ENCODE results near the gene MTA2.
"Not testable (repeated sequence)": the region's sequence is repeated elsewhere in the genome, so short reads cannot be mapped to it uniquely, and the experiment has no call there.

The MTA2 gene

DNA sequence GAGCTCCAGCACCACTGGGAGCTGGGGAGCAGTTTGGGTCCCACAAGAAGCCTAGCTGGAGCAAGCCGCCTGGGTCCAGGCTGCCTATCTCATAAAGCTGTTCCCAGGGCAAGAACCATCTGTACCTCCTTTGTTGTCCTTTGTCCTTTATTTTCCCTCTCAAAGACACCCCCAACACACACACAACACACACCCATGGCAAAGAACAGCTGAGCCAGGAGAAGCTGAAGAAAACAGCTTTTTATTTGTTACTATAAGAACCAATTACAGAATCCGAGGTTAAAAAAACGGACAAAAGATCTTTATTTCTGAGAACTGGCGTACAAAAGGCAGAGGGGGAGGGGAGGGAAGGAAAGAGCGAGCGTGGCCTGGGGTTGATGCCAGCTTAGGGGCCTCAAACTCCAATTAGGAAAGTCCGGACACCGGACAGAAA is 8.7 kb downstream of the MTA2 start:
- Histone ChIP-seq H3K4me3 (ENCODE audit: low read depth in 1 of 2, low read length in 2 of 2) (peak overlapping the region in 1 of 2 donors; percentile 75), H3K27me3 (ENCODE audit: control insufficient read depth in 1 of 2, insufficient read depth in 2 of 2, low read length in 2 of 2) (no peaks in the 10 kb centered on the region), H3K27ac (ENCODE audit: low read depth, low read length) (no peak overlapping the region), H3K4me1 (ENCODE audit: control insufficient read depth in 1 of 2, insufficient read depth in 2 of 2, low read length in 2 of 2) (peaks cover 22 to 30% of the 10 kb centered on the region in 2 donors), H3K36me3 (ENCODE audit: control insufficient read depth in 1 of 2, insufficient read depth in 2 of 2, low read length in 2 of 2) (peaks cover 41 to 44% of the 10 kb centered on the region in 2 donors), H3K9me3 (ENCODE audit: control insufficient read depth in 1 of 2, low read length in 2 of 2) (no peaks in the 10 kb centered on the region), H3K9ac (ENCODE audit: low read depth in 1 of 2, low read length in 2 of 2) (peak overlapping the region; percentile 7 to 74)

DNA sequence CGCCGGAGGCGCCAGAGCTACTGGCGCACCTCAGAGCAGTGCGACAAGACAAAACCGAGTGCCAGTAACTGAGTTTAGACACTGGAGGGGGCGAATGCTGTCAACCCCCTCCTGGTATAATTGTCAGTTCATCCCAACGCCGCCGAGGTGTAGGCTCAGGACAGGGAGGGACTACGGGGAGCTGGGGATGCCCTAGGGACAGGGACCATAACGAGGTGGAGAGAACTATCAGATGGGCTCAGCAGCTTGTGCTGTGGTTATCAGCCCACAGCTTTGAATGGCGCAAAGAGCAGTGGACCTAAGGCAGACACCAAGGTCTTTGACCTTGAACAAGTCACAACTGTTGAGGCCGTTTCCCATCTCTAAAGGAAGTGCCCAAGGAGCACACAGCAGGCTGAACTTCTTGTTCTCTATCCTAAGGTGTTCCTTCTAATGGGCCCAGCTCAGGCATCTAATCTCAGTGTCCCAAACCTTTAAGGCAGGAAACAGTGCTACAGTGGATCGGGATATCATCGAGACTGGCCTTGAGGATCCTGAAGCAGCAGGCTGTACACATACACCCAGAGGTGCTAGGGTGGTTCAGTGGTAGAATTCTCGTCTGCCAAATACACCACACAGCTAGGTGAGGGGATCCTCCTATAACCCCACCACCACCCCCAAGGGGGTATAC is 9.4 kb downstream of the MTA2 start:
- peak overlapping the region; percentile 75 to 76 for H3K4me3 ChIP-seq (ENCODE audit: low read depth in 1 of 2, low read length in 2 of 2)
- H3K9ac ChIP-seq (ENCODE audit: low read depth in 1 of 2, low read length in 2 of 2) = peak overlapping the region; percentile 70 to 74
- H3K9me3 ChIP-seq (ENCODE audit: control insufficient read depth in 1 of 2, low read length in 2 of 2) = no peaks in the 10 kb centered on the region
- peak overlapping the region; percentile 86 for H3K27ac ChIP-seq (ENCODE audit: low read depth, low read length)
- peaks cover 34 to 42% of the 10 kb centered on the region in 2 donors for H3K36me3 ChIP-seq (ENCODE audit: control insufficient read depth in 1 of 2, insufficient read depth in 2 of 2, low read length in 2 of 2)
- peaks cover 22 to 30% of the 10 kb centered on the region in 2 donors for H3K4me1 ChIP-seq (ENCODE audit: control insufficient read depth in 1 of 2, insufficient read depth in 2 of 2, low read length in 2 of 2)
- no peaks in the 10 kb centered on the region for H3K27me3 ChIP-seq (ENCODE audit: control insufficient read depth in 1 of 2, insufficient read depth in 2 of 2, low read length in 2 of 2)

DNA sequence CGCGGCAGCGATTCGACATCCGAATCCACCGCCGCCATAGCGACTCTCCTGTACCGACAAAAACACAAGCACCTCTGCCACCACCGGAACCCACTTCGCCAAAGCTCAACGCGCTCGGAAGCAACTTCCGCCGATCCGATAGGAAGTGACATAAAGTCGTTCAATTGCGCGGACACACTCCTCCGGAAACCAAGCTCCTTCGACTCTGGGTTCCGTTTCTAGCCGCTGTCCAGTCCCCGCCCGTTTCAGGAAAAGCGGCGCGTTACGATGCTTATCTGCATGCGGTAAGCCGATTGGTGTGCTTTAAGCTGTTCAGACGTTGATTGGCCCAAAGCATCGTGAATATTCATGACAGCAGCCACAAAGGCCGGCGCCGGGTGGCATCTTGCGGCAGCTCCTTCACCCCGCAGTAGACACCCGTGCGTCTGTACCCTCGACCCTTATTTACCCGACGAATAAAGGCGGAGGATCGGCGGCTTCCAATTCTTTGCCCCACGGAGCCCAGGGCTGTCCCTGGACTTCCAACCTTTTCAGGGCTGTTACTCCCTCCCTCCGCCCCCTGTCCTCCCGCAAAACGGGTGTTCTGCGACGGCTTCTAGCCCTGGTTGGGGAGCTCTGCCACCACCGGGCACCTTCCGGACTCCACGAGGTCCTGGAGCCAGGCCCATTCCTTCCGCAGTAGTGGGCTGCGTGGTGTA is 10.1 kb downstream of the MTA2 start, which contains the start of gene TUT1:
Gene TUT1, minus strand, starts transcription at position 76 of the 698 bp plus-strand sequence. Its CDS starts 38 bp downstream, at position 38.
- H3K27me3 ChIP-seq (ENCODE audit: control insufficient read depth in 1 of 2, insufficient read depth in 2 of 2, low read length in 2 of 2) = no peaks in the 10 kb centered on the region
- no peaks in the 10 kb centered on the region for H3K9me3 ChIP-seq (ENCODE audit: control insufficient read depth in 1 of 2, low read length in 2 of 2)
- H3K27ac ChIP-seq (ENCODE audit: low read depth, low read length) = peak within 1 kb of the TSS; percentile 86
- H3K4me3 ChIP-seq (ENCODE audit: low read depth in 1 of 2, low read length in 2 of 2) = peak within 1 kb of the TSS; percentile 76 to 90
- H3K4me1 ChIP-seq (ENCODE audit: control insufficient read depth in 1 of 2, insufficient read depth in 2 of 2, low read length in 2 of 2) = peaks cover 22 to 30% of the 10 kb centered on the region in 2 donors
- H3K36me3 ChIP-seq (ENCODE audit: control insufficient read depth in 1 of 2, insufficient read depth in 2 of 2, low read length in 2 of 2) = peaks cover 31 to 38% of the 10 kb centered on the region in 2 donors
- H3K9ac ChIP-seq (ENCODE audit: low read depth in 1 of 2, low read length in 2 of 2) = peak within 1 kb of the TSS; percentile 91 to 94

DNA sequence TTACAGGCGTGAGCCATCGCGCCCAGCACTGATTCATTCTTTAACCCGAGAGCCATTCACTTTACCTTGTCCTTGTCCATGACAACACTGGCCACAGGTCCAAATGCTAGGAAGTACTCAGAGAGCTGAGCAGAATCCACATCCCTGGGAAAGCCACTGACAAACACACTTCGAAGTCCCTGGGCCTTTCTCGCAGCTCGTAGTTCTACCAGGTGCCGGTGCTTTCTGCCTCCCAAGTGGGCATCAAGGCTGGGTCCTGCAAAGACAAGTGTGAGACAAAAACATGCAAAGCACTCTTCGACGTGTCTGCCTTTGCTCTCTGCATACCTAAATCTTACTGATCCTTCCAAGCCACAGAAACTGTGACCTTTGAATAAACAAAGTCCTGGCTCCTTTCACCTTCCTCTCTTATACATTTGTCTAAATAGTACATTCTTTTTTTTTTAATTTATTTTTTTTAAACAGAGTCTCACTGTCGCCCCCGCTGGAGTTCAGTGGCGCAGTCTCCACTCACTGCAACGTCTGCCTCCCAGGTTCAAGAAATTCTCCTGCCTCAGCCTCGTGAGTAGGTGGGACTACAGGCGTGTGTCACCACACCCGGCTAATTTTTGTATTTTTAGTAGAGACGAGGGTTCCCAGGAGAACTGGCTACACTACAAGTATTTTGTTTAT is 12.6 kb downstream of the MTA2 start:
- Histone ChIP-seq H3K4me3 (ENCODE audit: low read depth in 1 of 2, low read length in 2 of 2) (no peak overlapping the region), H3K36me3 (ENCODE audit: control insufficient read depth in 1 of 2, insufficient read depth in 2 of 2, low read length in 2 of 2) (peaks cover 9 to 24% of the 10 kb centered on the region in 2 donors), H3K27ac (ENCODE audit: low read depth, low read length) (no peak overlapping the region), H3K9me3 (ENCODE audit: control insufficient read depth in 1 of 2, low read length in 2 of 2) (no peaks in the 10 kb centered on the region), H3K27me3 (ENCODE audit: control insufficient read depth in 1 of 2, insufficient read depth in 2 of 2, low read length in 2 of 2) (no peaks in the 10 kb centered on the region), H3K4me1 (ENCODE audit: control insufficient read depth in 1 of 2, insufficient read depth in 2 of 2, low read length in 2 of 2) (peaks cover 22 to 30% of the 10 kb centered on the region in 2 donors), H3K9ac (ENCODE audit: low read depth in 1 of 2, low read length in 2 of 2) (no peak overlapping the region)

DNA sequence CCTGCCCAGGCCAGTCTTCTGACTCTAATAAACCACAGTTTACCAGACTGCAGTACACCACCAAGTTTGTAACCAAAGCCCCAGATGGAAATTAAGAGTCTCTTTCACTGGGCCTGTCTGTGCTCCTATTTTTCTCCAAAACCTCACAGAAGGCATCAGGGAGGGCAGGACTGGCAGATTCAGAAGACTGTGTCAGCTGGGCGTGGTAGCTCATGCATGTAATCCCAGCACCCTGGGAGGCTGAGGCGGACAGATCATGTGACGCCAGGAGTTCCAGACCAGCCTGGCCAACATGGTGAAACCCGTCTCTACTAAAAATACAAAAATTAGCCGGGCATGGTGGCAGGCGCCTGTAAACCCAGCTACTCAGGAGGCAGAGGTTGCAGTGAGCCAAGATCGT is 16.3 kb downstream of the MTA2 start:
- not testable (repeated sequence) for H3K27ac ChIP-seq (ENCODE audit: low read depth, low read length); H3K9me3 ChIP-seq (ENCODE audit: control insufficient read depth in 1 of 2, low read length in 2 of 2); H3K27me3 ChIP-seq (ENCODE audit: control insufficient read depth in 1 of 2, insufficient read depth in 2 of 2, low read length in 2 of 2); H3K4me1 ChIP-seq (ENCODE audit: control insufficient read depth in 1 of 2, insufficient read depth in 2 of 2, low read length in 2 of 2); H3K9ac ChIP-seq (ENCODE audit: low read depth in 1 of 2, low read length in 2 of 2); H3K4me3 ChIP-seq (ENCODE audit: low read depth in 1 of 2, low read length in 2 of 2)
- H3K36me3 ChIP-seq (ENCODE audit: control insufficient read depth in 1 of 2, insufficient read depth in 2 of 2, low read length in 2 of 2) = peaks cover 6 to 30% of the 10 kb centered on the region in 2 donors

DNA sequence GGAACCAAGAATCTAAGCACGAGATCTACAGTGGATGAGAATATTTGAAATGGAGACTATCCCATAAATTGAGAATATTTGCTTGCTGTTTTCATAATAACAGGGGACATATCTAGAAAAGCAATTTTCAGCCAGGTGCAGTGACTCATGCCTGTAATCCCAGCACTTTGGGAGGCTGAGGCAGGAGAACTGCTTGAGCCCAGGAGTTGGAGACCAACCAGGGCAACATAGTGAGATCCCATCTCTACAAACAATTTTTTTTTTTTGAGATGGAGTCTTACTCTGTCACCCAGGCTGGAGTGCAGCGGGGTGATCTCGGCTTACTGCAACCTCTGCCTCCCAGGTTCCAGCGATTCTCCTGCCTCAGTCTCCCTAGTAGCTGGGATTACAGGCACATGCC is 19.9 kb downstream of the MTA2 start:
- H3K4me3 ChIP-seq (ENCODE audit: low read depth in 1 of 2, low read length in 2 of 2); H3K9ac ChIP-seq (ENCODE audit: low read depth in 1 of 2, low read length in 2 of 2); H3K27me3 ChIP-seq (ENCODE audit: control insufficient read depth in 1 of 2, insufficient read depth in 2 of 2, low read length in 2 of 2); H3K4me1 ChIP-seq (ENCODE audit: control insufficient read depth in 1 of 2, insufficient read depth in 2 of 2, low read length in 2 of 2); H3K27ac ChIP-seq (ENCODE audit: low read depth, low read length); H3K9me3 ChIP-seq (ENCODE audit: control insufficient read depth in 1 of 2, low read length in 2 of 2): not testable (repeated sequence)
- peaks cover 6 to 54% of the 10 kb centered on the region in 2 donors for H3K36me3 ChIP-seq (ENCODE audit: control insufficient read depth in 1 of 2, insufficient read depth in 2 of 2, low read length in 2 of 2)

DNA sequence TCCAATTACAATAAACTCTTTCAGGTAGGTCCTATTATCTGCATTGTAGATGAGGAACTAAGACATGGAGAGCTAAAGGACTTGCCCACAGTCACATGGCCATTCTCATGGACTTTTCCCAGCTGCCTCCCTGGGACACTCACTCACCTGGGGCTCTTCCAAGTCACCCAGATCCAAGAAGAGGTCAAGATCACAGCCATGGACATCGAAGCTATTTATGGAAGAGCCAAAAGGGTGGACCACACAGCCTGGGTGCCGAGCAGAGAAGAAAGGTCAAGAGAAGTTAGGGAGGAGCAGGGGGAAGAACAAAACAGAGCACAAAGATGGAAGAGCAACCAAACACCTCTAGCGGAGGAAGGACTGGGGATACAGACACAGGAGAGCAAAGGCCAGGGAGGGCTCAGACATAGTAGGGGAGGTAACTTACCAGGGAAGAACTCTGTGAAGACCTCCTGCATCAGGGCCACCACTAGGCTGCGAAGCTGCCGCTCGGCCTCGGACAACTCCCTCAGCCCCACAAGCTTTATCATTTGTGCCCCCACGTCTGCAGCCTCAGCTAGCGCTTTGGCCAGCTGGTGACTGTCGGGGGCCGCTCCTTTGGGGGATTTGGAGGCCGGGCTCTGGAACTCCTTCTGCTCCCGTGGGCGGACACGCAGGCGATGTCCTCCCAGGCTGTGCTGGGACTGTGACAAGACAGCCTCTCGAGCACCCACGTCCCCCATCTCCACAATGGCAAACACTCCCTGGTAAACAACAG is 20.5 kb downstream of the MTA2 start:
- Histone ChIP-seq H3K9me3 (ENCODE audit: control insufficient read depth in 1 of 2, low read length in 2 of 2) (no peaks in the 10 kb centered on the region), H3K9ac (ENCODE audit: low read depth in 1 of 2, low read length in 2 of 2) (no peak overlapping the region), H3K27ac (ENCODE audit: low read depth, low read length) (no peak overlapping the region), H3K27me3 (ENCODE audit: control insufficient read depth in 1 of 2, insufficient read depth in 2 of 2, low read length in 2 of 2) (no peaks in the 10 kb centered on the region), H3K4me1 (ENCODE audit: control insufficient read depth in 1 of 2, insufficient read depth in 2 of 2, low read length in 2 of 2) (peaks cover 3 to 5% of the 10 kb centered on the region in 2 donors), H3K36me3 (ENCODE audit: control insufficient read depth in 1 of 2, insufficient read depth in 2 of 2, low read length in 2 of 2) (peaks cover 9 to 57% of the 10 kb centered on the region in 2 donors), H3K4me3 (ENCODE audit: low read depth in 1 of 2, low read length in 2 of 2) (no peak overlapping the region)

DNA sequence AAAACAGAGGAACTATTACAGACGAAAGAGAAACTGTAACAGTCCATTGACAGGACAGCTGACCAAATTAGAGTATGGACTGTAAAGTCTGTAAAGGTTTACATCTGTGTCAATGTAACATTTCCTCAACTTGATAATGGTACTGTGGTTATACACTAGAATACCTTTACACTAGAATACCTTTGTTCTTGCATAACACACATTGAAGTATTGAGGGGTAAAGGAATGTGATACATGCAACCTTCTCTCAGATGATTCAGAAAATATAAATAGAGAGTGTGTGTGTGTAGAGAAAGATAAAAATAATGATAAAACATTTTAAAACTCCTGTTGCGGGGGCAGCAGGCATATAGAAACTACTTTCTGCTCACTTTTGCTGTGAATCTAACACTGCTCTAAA is 22.4 kb downstream of the MTA2 start:
- Histone ChIP-seq H3K4me1 (ENCODE audit: control insufficient read depth in 1 of 2, insufficient read depth in 2 of 2, low read length in 2 of 2) (peaks cover 9 to 20% of the 10 kb centered on the region in 2 donors), H3K27me3 (ENCODE audit: control insufficient read depth in 1 of 2, insufficient read depth in 2 of 2, low read length in 2 of 2) (no peaks in the 10 kb centered on the region), H3K27ac (ENCODE audit: low read depth, low read length) (no peak overlapping the region), H3K4me3 (ENCODE audit: low read depth in 1 of 2, low read length in 2 of 2) (no peak overlapping the region), H3K36me3 (ENCODE audit: control insufficient read depth in 1 of 2, insufficient read depth in 2 of 2, low read length in 2 of 2) (peaks cover 9 to 52% of the 10 kb centered on the region in 2 donors), H3K9ac (ENCODE audit: low read depth in 1 of 2, low read length in 2 of 2) (no peak overlapping the region), H3K9me3 (ENCODE audit: control insufficient read depth in 1 of 2, low read length in 2 of 2) (no peaks in the 10 kb centered on the region)

DNA sequence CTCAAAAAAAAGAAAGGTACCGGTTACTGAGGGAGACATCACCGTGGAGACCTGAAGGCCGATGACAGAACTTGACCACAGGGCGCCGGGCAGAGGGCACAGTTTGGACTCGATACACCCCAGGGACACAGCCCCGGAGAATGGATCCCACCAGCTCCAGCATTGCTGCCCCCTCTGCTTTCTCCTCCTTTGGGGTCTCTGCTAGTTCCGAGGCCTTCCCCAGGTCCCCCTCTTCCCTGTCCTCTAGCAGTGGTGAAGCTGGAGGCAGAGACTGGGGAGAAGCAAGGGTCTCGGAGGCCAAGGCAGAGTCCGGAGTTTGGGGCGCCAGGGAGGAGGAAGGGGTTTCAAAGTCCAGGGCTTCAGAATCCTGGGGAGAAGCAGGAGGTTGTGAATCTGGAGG is 23.1 kb downstream of the MTA2 start:
- peaks cover 9 to 20% of the 10 kb centered on the region in 2 donors for H3K4me1 ChIP-seq (ENCODE audit: control insufficient read depth in 1 of 2, insufficient read depth in 2 of 2, low read length in 2 of 2)
- H3K27me3 ChIP-seq (ENCODE audit: control insufficient read depth in 1 of 2, insufficient read depth in 2 of 2, low read length in 2 of 2) = no peaks in the 10 kb centered on the region
- H3K9me3 ChIP-seq (ENCODE audit: control insufficient read depth in 1 of 2, low read length in 2 of 2) = no peaks in the 10 kb centered on the region
- H3K4me3 ChIP-seq (ENCODE audit: low read depth in 1 of 2, low read length in 2 of 2) = no peak overlapping the region
- H3K27ac ChIP-seq (ENCODE audit: low read depth, low read length) = no peak overlapping the region
- peaks cover 9 to 52% of the 10 kb centered on the region in 2 donors for H3K36me3 ChIP-seq (ENCODE audit: control insufficient read depth in 1 of 2, insufficient read depth in 2 of 2, low read length in 2 of 2)
- H3K9ac ChIP-seq (ENCODE audit: low read depth in 1 of 2, low read length in 2 of 2) = no peak overlapping the region

Measured in duodenal mucosa (tissue), 2 donors.